C4-2B (cell line): ENCODE data around the gene PDGFD.

ENCODE experiments used
- ZFX ChIP-seq: fragments of 450-650 bp; IDR thresholded peaks from 2 replicates; pipeline ENCODE4 v1.6.1; 2017
- TF ChIP-seq, protein P1 (sequence below): fragments of 450-650 bp; conservative IDR thresholded peaks from 2 replicates; pipeline ENCODE4 v1.5.1; 2017; ENCODE audit warnings: mild to moderate bottlenecking

DNA sequence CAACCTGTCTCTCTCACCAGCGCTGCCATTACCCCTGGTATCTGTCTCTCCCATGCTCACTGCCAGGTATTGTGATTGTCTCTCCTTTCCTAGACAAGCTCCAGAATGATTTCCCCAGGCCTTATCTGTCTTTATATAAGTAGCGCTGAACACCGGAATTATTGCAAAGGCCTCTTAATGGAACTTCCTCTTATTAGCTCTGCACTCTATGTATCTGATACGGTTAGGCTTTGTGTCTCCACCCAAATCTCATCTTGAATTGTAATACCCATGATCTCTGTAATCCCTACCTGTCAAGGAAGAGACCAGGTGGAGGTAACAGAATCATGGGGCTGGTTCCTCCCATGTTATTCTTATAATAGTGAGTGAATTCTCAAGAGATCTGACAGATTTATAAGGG is 88.2 kb downstream of the PDGFD start:
- TF ChIP-seq, protein P1, sequence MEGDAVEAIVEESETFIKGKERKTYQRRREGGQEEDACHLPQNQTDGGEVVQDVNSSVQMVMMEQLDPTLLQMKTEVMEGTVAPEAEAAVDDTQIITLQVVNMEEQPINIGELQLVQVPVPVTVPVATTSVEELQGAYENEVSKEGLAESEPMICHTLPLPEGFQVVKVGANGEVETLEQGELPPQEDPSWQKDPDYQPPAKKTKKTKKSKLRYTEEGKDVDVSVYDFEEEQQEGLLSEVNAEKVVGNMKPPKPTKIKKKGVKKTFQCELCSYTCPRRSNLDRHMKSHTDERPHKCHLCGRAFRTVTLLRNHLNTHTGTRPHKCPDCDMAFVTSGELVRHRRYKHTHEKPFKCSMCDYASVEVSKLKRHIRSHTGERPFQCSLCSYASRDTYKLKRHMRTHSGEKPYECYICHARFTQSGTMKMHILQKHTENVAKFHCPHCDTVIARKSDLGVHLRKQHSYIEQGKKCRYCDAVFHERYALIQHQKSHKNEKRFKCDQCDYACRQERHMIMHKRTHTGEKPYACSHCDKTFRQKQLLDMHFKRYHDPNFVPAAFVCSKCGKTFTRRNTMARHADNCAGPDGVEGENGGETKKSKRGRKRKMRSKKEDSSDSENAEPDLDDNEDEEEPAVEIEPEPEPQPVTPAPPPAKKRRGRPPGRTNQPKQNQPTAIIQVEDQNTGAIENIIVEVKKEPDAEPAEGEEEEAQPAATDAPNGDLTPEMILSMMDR = no peak
- TF ChIP-seq ZFX = no peak
